Right lobe of liver (tissue), 4 donors: ENCODE measurements around the gene DCAKD.

Experiments
- POLR2A ChIP-seq: fragments of 450-650 bp; IDR thresholded peaks from one replicate; pipeline ENCODE4 v1.6.1; 2017; ENCODE audit warnings: antibody characterized with exemption, mild to moderate bottlenecking
- TF ChIP-seq, protein P1 (sequence below), 4 donors: fragments of 200-600 bp in 3 of 4; fragments of 450-650 bp in 1 of 4; IDR thresholded peaks; one replicate each; pipeline versions ENCODE4 v1.5.1 to v1.8.0; 2016 to 2022; ENCODE audit warnings: antibody characterized with exemption in 4 of 4, mild to moderate bottlenecking in 2 of 4
- donor health status: DM: no; HTN: no; CAD: no.
- donor health status: DM: no; HTN: no; CAD: no.
- donor health status: DM: no; HTN: yes; CAD: no.

DNA sequence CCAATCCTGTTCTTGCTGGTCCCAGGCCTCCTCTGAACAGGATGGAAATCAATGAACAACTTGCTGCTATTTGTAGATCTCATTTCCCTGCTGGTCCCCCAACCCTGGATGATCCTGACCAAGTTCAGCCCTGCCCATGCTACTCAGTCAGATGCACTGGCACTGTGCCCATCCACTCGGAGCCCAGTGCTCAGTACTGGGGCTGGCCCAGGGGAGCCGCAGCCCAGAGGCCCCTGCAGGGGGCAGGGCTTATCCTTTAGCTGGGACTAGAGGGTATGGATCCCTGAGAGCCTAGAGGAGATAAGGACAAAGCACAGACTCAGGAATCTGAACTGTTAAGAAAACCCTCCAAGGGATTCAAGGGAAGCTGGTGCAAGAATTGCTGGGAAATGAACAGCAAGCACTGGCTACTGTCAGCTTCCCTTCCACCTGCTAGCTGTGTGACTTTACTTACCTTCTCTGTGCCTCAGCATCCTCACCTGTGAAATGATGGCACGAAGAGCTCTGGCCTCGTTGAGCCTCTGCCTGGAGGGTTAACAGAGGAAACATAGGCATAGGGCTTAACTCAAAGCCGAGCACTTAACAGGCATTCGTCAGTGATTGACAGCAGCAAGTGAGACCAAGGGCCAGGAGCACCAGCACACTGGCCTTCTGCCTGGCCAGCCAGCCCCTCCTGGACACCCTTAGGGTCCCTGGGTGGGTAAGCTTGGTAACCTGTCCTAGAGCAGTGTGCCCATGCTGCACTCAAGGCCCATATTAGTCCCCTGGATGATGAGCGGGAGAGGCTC, 53.5 kb downstream of the DCAKD start:
- TF ChIP-seq, protein P1, sequence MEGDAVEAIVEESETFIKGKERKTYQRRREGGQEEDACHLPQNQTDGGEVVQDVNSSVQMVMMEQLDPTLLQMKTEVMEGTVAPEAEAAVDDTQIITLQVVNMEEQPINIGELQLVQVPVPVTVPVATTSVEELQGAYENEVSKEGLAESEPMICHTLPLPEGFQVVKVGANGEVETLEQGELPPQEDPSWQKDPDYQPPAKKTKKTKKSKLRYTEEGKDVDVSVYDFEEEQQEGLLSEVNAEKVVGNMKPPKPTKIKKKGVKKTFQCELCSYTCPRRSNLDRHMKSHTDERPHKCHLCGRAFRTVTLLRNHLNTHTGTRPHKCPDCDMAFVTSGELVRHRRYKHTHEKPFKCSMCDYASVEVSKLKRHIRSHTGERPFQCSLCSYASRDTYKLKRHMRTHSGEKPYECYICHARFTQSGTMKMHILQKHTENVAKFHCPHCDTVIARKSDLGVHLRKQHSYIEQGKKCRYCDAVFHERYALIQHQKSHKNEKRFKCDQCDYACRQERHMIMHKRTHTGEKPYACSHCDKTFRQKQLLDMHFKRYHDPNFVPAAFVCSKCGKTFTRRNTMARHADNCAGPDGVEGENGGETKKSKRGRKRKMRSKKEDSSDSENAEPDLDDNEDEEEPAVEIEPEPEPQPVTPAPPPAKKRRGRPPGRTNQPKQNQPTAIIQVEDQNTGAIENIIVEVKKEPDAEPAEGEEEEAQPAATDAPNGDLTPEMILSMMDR (IDR thresholded peaks at IDR 0.05) = no peak
- TF ChIP-seq POLR2A = no peak
